Measurements from ENCODE around the gene UBC.

DNA sequence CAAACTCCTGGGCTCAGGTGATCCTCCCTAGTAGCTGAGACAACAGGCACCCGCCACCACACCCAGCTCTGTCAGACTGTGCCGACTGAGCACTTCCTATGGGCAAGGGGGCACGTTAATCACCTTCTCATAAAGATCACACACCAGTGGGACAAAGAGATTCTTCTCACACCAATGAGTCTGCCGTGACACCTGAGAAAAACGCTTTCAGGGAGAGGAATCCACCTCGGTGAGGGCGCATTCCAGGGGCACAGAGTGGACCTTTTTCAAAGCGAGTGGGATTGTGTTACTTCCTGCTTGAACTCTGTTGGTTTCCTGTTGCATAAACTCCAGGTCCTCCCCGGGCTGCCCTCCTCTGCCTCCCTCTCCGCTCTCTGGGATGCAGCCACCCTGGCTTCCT is 33.3 kb downstream of the UBC start:
- TF ChIP-seq, protein P1, sequence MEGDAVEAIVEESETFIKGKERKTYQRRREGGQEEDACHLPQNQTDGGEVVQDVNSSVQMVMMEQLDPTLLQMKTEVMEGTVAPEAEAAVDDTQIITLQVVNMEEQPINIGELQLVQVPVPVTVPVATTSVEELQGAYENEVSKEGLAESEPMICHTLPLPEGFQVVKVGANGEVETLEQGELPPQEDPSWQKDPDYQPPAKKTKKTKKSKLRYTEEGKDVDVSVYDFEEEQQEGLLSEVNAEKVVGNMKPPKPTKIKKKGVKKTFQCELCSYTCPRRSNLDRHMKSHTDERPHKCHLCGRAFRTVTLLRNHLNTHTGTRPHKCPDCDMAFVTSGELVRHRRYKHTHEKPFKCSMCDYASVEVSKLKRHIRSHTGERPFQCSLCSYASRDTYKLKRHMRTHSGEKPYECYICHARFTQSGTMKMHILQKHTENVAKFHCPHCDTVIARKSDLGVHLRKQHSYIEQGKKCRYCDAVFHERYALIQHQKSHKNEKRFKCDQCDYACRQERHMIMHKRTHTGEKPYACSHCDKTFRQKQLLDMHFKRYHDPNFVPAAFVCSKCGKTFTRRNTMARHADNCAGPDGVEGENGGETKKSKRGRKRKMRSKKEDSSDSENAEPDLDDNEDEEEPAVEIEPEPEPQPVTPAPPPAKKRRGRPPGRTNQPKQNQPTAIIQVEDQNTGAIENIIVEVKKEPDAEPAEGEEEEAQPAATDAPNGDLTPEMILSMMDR (IDR thresholded peaks at IDR 0.05 in 2 of 3, conservative IDR thresholded peaks at IDR 0.05 in 1 of 3; ENCODE audit: borderline replicate concordance in 1 of 3, insufficient read depth in 1 of 3, low read depth in 2 of 3, low read length in 2 of 3): no peak
- TF ChIP-seq, protein P2, sequence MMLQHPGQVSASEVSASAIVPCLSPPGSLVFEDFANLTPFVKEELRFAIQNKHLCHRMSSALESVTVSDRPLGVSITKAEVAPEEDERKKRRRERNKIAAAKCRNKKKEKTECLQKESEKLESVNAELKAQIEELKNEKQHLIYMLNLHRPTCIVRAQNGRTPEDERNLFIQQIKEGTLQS (IDR thresholded peaks at IDR 0.05): no peak
- TF ChIP-seq, protein P3, sequence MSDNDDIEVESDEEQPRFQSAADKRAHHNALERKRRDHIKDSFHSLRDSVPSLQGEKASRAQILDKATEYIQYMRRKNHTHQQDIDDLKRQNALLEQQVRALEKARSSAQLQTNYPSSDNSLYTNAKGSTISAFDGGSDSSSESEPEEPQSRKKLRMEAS (IDR thresholded peaks at IDR 0.05): no peak
- TF ChIP-seq POLR2AphosphoS5 (IDR thresholded peaks at IDR 0.05; ENCODE audit: low read depth, low read length): no peak
- no peak for TF ChIP-seq EZH2 (IDR thresholded peaks at IDR 0.05)
- no peak for TF ChIP-seq EZH2phosphoT487 (IDR thresholded peaks at IDR 0.05; ENCODE audit: borderline replicate concordance)
- no peak for TF ChIP-seq SRF (IDR thresholded peaks at IDR 0.05; ENCODE audit: low read depth)
- TF ChIP-seq POLR2A (IDR thresholded peaks at IDR 0.05; ENCODE audit: borderline replicate concordance, extremely low read depth, insufficient read depth, insufficient read length): no peak
- no peak for TF ChIP-seq CBX3 (IDR thresholded peaks at IDR 0.05; ENCODE audit: low read depth)
- TF ChIP-seq YY1 (IDR thresholded peaks at IDR 0.05; ENCODE audit: extremely low read depth, insufficient replicate concordance, low read depth, low read length): no peak
- TF ChIP-seq SIN3A (IDR thresholded peaks at IDR 0.05; ENCODE audit: low read depth): no peak
